NOMO-1 treated with dmso at 0.1 percent for 144 hours (cell line): ENCODE data around the gene FST.

Experiments
- DNase-seq: peaks from one replicate; lab custom pipeline; 2025; ENCODE audit not compliant: unreplicated experiment; lab: John Stamatoyannopoulos, UW

Gene FST

GRCh38 chr5:53480416-53481158 lies at the start of gene FST:
FST (plus strand) TSS chr5:53480629; CDS start chr5:53480792, 163 bp downstream.
- no peak for DNase-seq

- no peak for DNase-seq
These were observed 48.8 kb upstream of the FST start for GRCh38 chr5:53431665-53432064.

GRCh38 chr5:53433026-53433425 lies 47.4 kb upstream of the FST start:
- DNase-seq, result no peak

- DNase-seq, result no peak
These were observed 45.9 kb upstream of the FST start for GRCh38 chr5:53434541-53434940.

- DNase-seq, result no peak
These were observed 43.8 kb upstream of the FST start for GRCh38 chr5:53436480-53437191.

- no peak for DNase-seq
These were observed 42.4 kb upstream of the FST start for GRCh38 chr5:53438079-53438478.

GRCh38 chr5:53438486-53439472 lies 41.6 kb upstream of the FST start:
- no peak for DNase-seq

GRCh38 chr5:53442961-53443360 lies 37.5 kb upstream of the FST start:
- DNase-seq, result no peak

GRCh38 chr5:53445569-53445968 lies 34.9 kb upstream of the FST start:
- DNase-seq, result no peak

GRCh38 chr5:53446908-53447307 lies 33.5 kb upstream of the FST start:
- DNase-seq, result no peak

- DNase-seq, result no peak
These were observed 31.6 kb upstream of the FST start for GRCh38 chr5:53448851-53449250.

GRCh38 chr5:53453898-53454718 lies 26.3 kb upstream of the FST start:
- DNase-seq, result no peak

GRCh38 chr5:53454719-53455000 lies 25.8 kb upstream of the FST start:
- DNase-seq, result no peak

GRCh38 chr5:53456366-53456765 lies 24.1 kb upstream of the FST start:
- no peak for DNase-seq

- DNase-seq, result no peak
These were observed 16.4 kb upstream of the FST start for GRCh38 chr5:53463909-53464621.

- DNase-seq, result peak; percentile 52
These were observed 15.7 kb upstream of the FST start for GRCh38 chr5:53464722-53465121.

- peak; percentile 74 for DNase-seq
These were observed 10.3 kb upstream of the FST start for GRCh38 chr5:53469946-53470687.

GRCh38 chr5:53472279-53472678 lies 8.2 kb upstream of the FST start:
- DNase-seq, result no peak

GRCh38 chr5:53472720-53473510 lies 7.5 kb upstream of the FST start:
- no peak for DNase-seq
